Measurements from ENCODE around the gene PRKCSH. TPM values are rescaled to one million over a fixed set of nuclear protein-coding genes. Genes with fewer than 3 reads are reported as not detected.

PRKCSH gene
- total RNA-seq, 1 experiment from 2014 or later: 425 TPM

DNA sequence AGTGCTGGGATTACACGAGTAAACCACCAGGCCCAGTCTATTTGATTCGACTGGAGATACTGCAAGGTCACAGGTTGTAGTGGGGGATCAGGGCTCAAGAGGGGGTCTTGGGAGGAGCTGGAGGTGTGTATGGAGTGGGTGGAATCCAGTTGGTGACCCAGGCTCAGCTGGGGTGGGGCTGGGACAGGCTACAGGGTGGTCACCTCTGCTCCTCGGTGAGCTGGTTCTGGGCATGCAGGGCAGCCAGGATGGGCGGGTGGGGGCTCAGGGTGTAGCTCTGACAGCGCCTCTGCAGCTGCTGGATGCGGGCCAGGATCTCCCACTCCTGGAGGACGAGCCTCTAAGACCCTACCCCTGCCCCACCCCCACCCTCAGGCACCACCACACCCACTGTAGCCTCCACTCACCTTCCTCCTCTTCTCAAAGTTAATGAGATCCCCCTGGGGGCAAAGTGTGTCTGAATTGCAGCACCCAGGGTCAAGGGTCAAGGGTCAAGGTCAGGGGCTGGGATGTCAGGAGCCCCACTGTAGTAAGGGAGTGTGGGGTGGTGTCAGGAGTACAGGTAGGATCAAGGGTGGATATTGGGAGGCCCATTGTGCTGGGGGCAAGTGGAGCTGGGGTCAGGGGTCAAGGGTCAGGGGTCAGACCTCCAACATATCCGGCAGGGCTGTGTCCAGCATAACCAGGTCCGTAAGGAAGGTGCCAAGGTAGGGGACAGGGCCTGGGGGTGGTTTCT lies 33.5 kb upstream of the PRKCSH start:
- no peak for TF ChIP-seq POLR2AphosphoS5 (IDR thresholded peaks at IDR 0.05; ENCODE audit: low read depth, low read length)
- TF ChIP-seq, protein P1, sequence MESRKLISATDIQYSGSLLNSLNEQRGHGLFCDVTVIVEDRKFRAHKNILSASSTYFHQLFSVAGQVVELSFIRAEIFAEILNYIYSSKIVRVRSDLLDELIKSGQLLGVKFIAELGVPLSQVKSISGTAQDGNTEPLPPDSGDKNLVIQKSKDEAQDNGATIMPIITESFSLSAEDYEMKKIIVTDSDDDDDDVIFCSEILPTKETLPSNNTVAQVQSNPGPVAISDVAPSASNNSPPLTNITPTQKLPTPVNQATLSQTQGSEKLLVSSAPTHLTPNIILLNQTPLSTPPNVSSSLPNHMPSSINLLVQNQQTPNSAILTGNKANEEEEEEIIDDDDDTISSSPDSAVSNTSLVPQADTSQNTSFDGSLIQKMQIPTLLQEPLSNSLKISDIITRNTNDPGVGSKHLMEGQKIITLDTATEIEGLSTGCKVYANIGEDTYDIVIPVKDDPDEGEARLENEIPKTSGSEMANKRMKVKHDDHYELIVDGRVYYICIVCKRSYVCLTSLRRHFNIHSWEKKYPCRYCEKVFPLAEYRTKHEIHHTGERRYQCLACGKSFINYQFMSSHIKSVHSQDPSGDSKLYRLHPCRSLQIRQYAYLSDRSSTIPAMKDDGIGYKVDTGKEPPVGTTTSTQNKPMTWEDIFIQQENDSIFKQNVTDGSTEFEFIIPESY (IDR thresholded peaks at IDR 0.05; ENCODE audit: extremely low read depth, insufficient replicate concordance, low read length): no peak

DNA sequence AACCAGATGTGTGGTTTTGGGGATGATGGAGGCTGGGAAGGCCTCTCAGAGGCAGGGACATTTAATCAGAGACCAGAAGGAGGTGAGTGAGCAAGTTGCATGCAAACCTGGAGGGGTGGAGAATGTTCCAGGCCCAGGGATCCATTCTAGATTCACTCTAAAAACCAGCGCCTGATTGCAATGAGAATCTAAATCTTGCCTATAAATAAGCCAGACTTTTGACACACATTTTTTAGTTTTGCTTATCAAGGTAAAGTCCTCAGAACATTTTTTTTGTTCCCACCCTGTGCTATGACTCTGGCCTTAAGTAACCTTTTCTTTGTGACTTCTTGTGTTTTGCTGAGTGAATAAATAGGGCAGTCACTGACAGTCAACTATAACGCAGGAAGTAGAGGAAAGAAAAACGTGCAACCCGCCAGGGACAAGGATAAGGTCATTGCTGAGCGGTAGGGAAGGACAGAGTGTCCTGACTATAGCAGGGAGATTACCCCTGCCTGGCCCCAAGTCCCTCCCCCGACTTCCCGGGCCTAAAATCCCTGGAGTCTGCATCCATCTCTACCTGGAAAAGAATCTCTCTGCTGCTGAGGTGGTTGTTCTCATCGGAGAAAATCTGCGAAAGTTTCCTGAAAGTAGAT lies 30.7 kb upstream of the PRKCSH start:
- Histone ChIP-seq H3K4me2 (ENCODE audit: low read length) (no peak overlapping the region), H3K9ac (ENCODE audit: low read length) (no peak overlapping the region), H3K9me2 (ENCODE audit: insufficient read depth) (no peaks in the 10 kb centered on the region), H3K27me3 (ENCODE audit: insufficient read depth, low read length) (no peaks in the 10 kb centered on the region), H3K4me3 (replicated peaks in 1 of 2; ENCODE audit: low read depth in 1 of 2, low read length in 2 of 2) (no peak overlapping the region), H3K79me2 (ENCODE audit: insufficient read depth, low read length) (no peaks in the 10 kb centered on the region), H2AFZ (ENCODE audit: low read depth, low read length, poor library complexity, severe bottlenecking) (no peak overlapping the region), H3K4me1 (ENCODE audit: control insufficient read depth in 1 of 2, insufficient read depth in 2 of 2, low read length in 2 of 2) (no peaks in the 10 kb centered on the region), H3K9me3 (ENCODE audit: control insufficient read depth in 1 of 2, insufficient read depth in 1 of 2, low read depth in 1 of 2, low read length in 2 of 2) (no peaks in the 10 kb centered on the region), H3K36me3 (ENCODE audit: control insufficient read depth in 1 of 2, insufficient read depth in 2 of 2, low read length in 2 of 2) (peaks cover 17 to 18% of the 10 kb centered on the region in 2 experiments; a peak in 3 of 4 replicates), H3K27ac (ENCODE audit: low read depth, low read length) (no peak overlapping the region), H4K20me1 (ENCODE audit: insufficient read depth) (no peaks in the 10 kb centered on the region)
- ATAC-seq (no peak), DNase-seq (ENCODE audit: low read depth, low spot score) (no peak)
- BruUV-seq (replicated peaks): no TSS peak
- CTCF ChIA-PET: no interaction called here
- RAD21 ChIA-PET (ENCODE audit: low non-redundant PET in 1 of 2, low total read pairs in 2 of 2, uncharacterized antibody in 2 of 2, unreplicated experiment in 2 of 2): no interaction called here
- POLR2A ChIA-PET: no interaction called here
- intact Hi-C loops (cut with micrococcal nuclease): no loop called here
- TF ChIP-seq POLR2AphosphoS5 (IDR thresholded peaks at IDR 0.05; ENCODE audit: low read depth, low read length): no peak
- TF ChIP-seq EZH2phosphoT487 (IDR thresholded peaks at IDR 0.05; ENCODE audit: borderline replicate concordance): no peak
- no peak for TF ChIP-seq YY1 (IDR thresholded peaks at IDR 0.05; ENCODE audit: extremely low read depth, insufficient replicate concordance, low read depth, low read length)
- no peak for TF ChIP-seq POLR2A (IDR thresholded peaks at IDR 0.05; ENCODE audit: borderline replicate concordance, extremely low read depth, insufficient read depth, insufficient read length)
- TF ChIP-seq CEBPB (IDR thresholded peaks at IDR 0.05; ENCODE audit: low read depth): no peak
- TF ChIP-seq CBX3 (IDR thresholded peaks at IDR 0.05; ENCODE audit: low read depth): no peak
- no peak for TF ChIP-seq SRF (IDR thresholded peaks at IDR 0.05; ENCODE audit: low read depth)
- TF ChIP-seq, protein P1 (IDR thresholded peaks at IDR 0.05; ENCODE audit: extremely low read depth, insufficient replicate concordance, low read length): no peak
- TF ChIP-seq, protein P2, sequence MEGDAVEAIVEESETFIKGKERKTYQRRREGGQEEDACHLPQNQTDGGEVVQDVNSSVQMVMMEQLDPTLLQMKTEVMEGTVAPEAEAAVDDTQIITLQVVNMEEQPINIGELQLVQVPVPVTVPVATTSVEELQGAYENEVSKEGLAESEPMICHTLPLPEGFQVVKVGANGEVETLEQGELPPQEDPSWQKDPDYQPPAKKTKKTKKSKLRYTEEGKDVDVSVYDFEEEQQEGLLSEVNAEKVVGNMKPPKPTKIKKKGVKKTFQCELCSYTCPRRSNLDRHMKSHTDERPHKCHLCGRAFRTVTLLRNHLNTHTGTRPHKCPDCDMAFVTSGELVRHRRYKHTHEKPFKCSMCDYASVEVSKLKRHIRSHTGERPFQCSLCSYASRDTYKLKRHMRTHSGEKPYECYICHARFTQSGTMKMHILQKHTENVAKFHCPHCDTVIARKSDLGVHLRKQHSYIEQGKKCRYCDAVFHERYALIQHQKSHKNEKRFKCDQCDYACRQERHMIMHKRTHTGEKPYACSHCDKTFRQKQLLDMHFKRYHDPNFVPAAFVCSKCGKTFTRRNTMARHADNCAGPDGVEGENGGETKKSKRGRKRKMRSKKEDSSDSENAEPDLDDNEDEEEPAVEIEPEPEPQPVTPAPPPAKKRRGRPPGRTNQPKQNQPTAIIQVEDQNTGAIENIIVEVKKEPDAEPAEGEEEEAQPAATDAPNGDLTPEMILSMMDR (IDR thresholded peaks at IDR 0.05 in 2 of 3, conservative IDR thresholded peaks at IDR 0.05 in 1 of 3; ENCODE audit: borderline replicate concordance in 1 of 3, insufficient read depth in 1 of 3, low read depth in 2 of 3, low read length in 2 of 3): no peak
- TF ChIP-seq, protein P3, sequence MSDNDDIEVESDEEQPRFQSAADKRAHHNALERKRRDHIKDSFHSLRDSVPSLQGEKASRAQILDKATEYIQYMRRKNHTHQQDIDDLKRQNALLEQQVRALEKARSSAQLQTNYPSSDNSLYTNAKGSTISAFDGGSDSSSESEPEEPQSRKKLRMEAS (IDR thresholded peaks at IDR 0.05): no peak

More for the DNA sequence above, 33.5 kb upstream of the PRKCSH start:
- Histone ChIP-seq H2AFZ (ENCODE audit: low read depth, low read length, poor library complexity, severe bottlenecking) (no peak overlapping the region), H3K4me2 (ENCODE audit: low read length) (no peak overlapping the region), H3K4me3 (replicated peaks in 1 of 2; ENCODE audit: low read depth in 1 of 2, low read length in 2 of 2) (no peak overlapping the region), H3K4me1 (ENCODE audit: control insufficient read depth in 1 of 2, insufficient read depth in 2 of 2, low read length in 2 of 2) (no peaks in the 10 kb centered on the region), H3K9me3 (ENCODE audit: control insufficient read depth in 1 of 2, insufficient read depth in 1 of 2, low read depth in 1 of 2, low read length in 2 of 2) (no peaks in the 10 kb centered on the region), H3K79me2 (ENCODE audit: insufficient read depth, low read length) (no peaks in the 10 kb centered on the region), H3K9me2 (ENCODE audit: insufficient read depth) (no peaks in the 10 kb centered on the region), H3K9ac (ENCODE audit: low read length) (no peak overlapping the region), H4K20me1 (ENCODE audit: insufficient read depth) (no peaks in the 10 kb centered on the region), H3K27ac (ENCODE audit: low read depth, low read length) (no peak overlapping the region), H3K27me3 (ENCODE audit: insufficient read depth, low read length) (no peaks in the 10 kb centered on the region), H3K36me3 (ENCODE audit: control insufficient read depth in 1 of 2, insufficient read depth in 2 of 2, low read length in 2 of 2) (peaks cover 24 to 26% of the 10 kb centered on the region in 2 experiments; a peak in 3 of 4 replicates)
- ChIA-PET CTCF (interaction anchor here (1.9 kb wide), 1 partner anchor 20 kb away, joined by 4 read pairs; no protein-coding TSS in a partner anchor), POLR2A (no interaction called here), RAD21 (ENCODE audit: low non-redundant PET in 1 of 2, low total read pairs in 2 of 2, uncharacterized antibody in 2 of 2, unreplicated experiment in 2 of 2) (no interaction called here)
- DNase-seq (ENCODE audit: low read depth, low spot score) (no peak), ATAC-seq (no peak)
- BruUV-seq (replicated peaks): no TSS peak
- intact Hi-C loops (cut with micrococcal nuclease): no loop called here

All from HCT116 (cell line).